Caco-2 (cell line): ENCODE results near the gene CHST12. TPM values are rescaled to one million over a fixed set of nuclear protein-coding genes. Genes with fewer than 3 reads are reported as not detected.
A peak's percentile ranks its signal among the peaks of the same experiment; 100 is the strongest.

Experiments used
- Bru-seq: library from RNA; stranded (reverse); fragments of 400-500 nt; gene quantifications from one replicate; lab custom pipeline; 2021; lab: Mats Ljungman, UMichigan
- BruChase-seq, 2 experiments: library from RNA; stranded (reverse); fragments of 400-500 nt; gene quantifications; one replicate each; lab custom pipeline; 2021; lab: Mats Ljungman, UMichigan
- BruUV-seq: library from RNA; stranded (reverse); fragments of 400-500 nt; replicated peaks from 2 replicates; lab custom pipeline; 2021; lab: Mats Ljungman, UMichigan
- CTCF ChIA-PET: fragments of 300-600 bp; sonication (Branson Sonifier 250); formaldehyde crosslinking; loops from one replicate; lab custom pipeline; 2022; ENCODE audit warnings: antibody characterized with exemption; lab: Charles Lee
- POLR2A ChIA-PET: fragments of 300-600 bp; sonication (Branson Sonifier 250); formaldehyde crosslinking; loops from one replicate; lab custom pipeline; 2022; ENCODE audit warnings: antibody characterized with exemption; lab: Charles Lee
- DNase-seq, 2 experiments: peaks; one replicate each; pipeline versions ENCODE4 v3.0.0 to v3.0.0-alpha.2; 2020 to 2022
- H3K27me3 ChIP-seq: replicated peaks from 2 replicates; pipeline ENCODE4 v1.6.0; 2011; ENCODE audit warnings: low read length; ENCODE audit not compliant: control insufficient read depth, insufficient read depth
- H3K36me3 ChIP-seq: 2 replicates; pipeline ENCODE4 v1.5.1; 2011; ENCODE audit warnings: low read length; ENCODE audit not compliant: control insufficient read depth, insufficient read depth
- H3K4me1 ChIP-seq: fragments of 250-450 bp; sonication (Bioruptor Pico); 2 replicates; pipeline ENCODE4 v1.5.1; 2020; ENCODE audit warnings: mild to moderate bottlenecking
- H3K4me3 ChIP-seq: 2 replicates; pipeline ENCODE4 v1.5.1; 2011; ENCODE audit warnings: low read depth, mild to moderate bottlenecking, control low read depth, low read length
- H3K9me3 ChIP-seq: fragments of 250-450 bp; sonication (Bioruptor Pico); 2 replicates; pipeline ENCODE4 v1.5.1; 2020; ENCODE audit warnings: mild to moderate bottlenecking, moderate library complexity
- H3K27ac Mint-ChIP-seq: one replicate; pipeline ENCODE4 v1.8.0; 2022; ENCODE audit warnings: mixed read lengths; ENCODE audit not compliant: unreplicated experiment
- H3K27me3 Mint-ChIP-seq: one replicate; pipeline ENCODE4 v1.8.0; 2022; ENCODE audit warnings: mixed read lengths; ENCODE audit not compliant: insufficient read depth, unreplicated experiment
- H3K36me3 Mint-ChIP-seq: one replicate; pipeline ENCODE4 v1.8.0; 2022; ENCODE audit warnings: mild to moderate bottlenecking, mixed read lengths; ENCODE audit not compliant: insufficient read depth, unreplicated experiment
- H3K4me1 Mint-ChIP-seq: one replicate; pipeline ENCODE4 v1.8.0; 2022; ENCODE audit warnings: low read depth, mixed read lengths; ENCODE audit not compliant: unreplicated experiment
- H3K4me3 Mint-ChIP-seq: one replicate; pipeline ENCODE4 v1.8.0; 2022; ENCODE audit warnings: mild to moderate bottlenecking, moderate library complexity, mixed read lengths; ENCODE audit not compliant: unreplicated experiment
- H3K9me3 Mint-ChIP-seq: one replicate; pipeline ENCODE4 v1.8.0; 2022; ENCODE audit warnings: mixed read lengths; ENCODE audit not compliant: unreplicated experiment
- CTCF ChIP-seq, 2 experiments: fragments of 200-600 bp in 1 of 2; IDR thresholded peaks; 1 replicate in 1 of 2; 2 replicates in 1 of 2; pipeline versions ENCODE4 v1.5.1 to v1.8.0; 2011 to 2022; ENCODE audit warnings: antibody characterized with exemption in 1 of 2, control low read depth in 1 of 2, inconsistent platforms in 1 of 2, low read depth in 1 of 2, low read length in 1 of 2, mild to moderate bottlenecking in 1 of 2, moderate library complexity in 1 of 2; ENCODE audit not compliant: insufficient read depth in 1 of 2, severe bottlenecking in 1 of 2, unreplicated experiment in 1 of 2
- intact Hi-C: fragments of 100-400 bp; cut with micrococcal nuclease; formaldehyde crosslinking; loops from one replicate; pipeline ENCODE4 v1.10.0; 2022; ENCODE audit not compliant: unreplicated experiment
- long read RNA-seq: library from polyadenylated mRNA; stranded (forward); transcript quantifications from one replicate; pipeline ENCODE4 v2.0.0, GENCODE V29; 2022
- total RNA-seq: library from RNA; stranded (reverse); gene quantifications from 2 replicates; pipeline ENCODE4 v1.2.3, GENCODE V29; 2022

CHST12 gene
- total RNA-seq = 26.0 and 28.0 TPM in 2 replicates
- percentile 64 among the genes with signal in this experiment for Bru-seq, nascent RNA
- BruChase-seq, experiment 1, labeled RNA remaining after a 2-hour chase = percentile 67 among the genes with signal in this experiment
- percentile 71 among the genes with signal in this experiment for BruChase-seq, experiment 2, labeled RNA remaining after a 6-hour chase
- long read RNA-seq, full-length matches to known transcripts = 46 of 62 reads
- long read RNA-seq, partial matches to known transcripts = 0 of 62 reads
- long read RNA-seq, other reads (novel, unspliced or antisense) = 16 of 62 reads

DNA sequence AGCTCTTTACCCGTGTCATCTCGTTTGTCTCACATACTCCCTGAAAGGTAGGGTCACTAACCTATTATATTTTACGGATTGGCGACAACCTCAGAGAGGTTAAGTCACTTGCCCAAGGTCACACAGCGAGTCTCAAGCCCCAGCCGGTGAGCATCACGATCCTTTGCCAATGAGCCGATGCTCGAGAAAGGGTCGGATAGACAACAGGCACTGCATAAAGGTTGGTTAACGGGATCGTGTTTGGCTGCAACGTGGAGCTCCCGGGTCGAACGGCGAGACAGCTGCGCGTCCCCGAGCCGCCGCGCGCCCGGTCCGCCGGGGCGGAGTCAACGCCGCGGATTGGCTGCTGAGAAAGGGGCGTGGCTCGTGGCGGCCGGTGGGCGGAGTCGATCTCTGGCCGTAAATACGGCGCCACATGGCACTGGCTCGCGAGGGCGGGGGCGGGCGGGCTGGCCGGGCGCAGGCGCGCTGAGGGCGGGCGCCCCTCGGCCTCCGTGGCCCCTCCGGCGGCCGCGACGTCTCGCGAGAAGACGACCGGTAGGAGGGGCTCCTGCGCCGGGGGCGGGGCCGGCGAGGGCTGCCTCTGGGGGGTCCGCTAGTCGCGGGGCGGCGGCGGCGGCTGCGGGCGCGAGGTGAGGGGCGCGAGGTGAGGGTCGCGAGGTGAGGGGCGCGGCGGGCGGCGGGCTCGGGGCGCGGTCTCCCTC is at the start of gene CHST12:
CHST12 (plus strand) TSS at position 598 of the 704 bp plus-strand sequence. CDS start 29,029 bp downstream, outside the sequence.
- peaks cover 18% of the 10 kb centered on the region for H3K4me1 Mint-ChIP-seq
- no TSS peak for BruUV-seq
- POLR2A ChIA-PET = interaction anchor here (0.5 to 1.0 kb wide), 5 partner anchors 9 to 171 kb away, joined by 3 to 6 read pairs (median 3); partner anchors contain the start of genes EIF3B and MAD1L1

GRCh38 chr7:2353936-2354185 is 49.5 kb upstream of the CHST12 start:
- H3K36me3 Mint-ChIP-seq = peaks cover 56% of the 10 kb centered on the region
- TF ChIP-seq CTCF (IDR thresholded peaks at IDR 0.05; ENCODE audit: insufficient read depth in 1 of 2, low read depth in 1 of 2, low read length in 1 of 2, severe bottlenecking in 1 of 2, unreplicated experiment in 1 of 2) = no peak
- H3K4me3 Mint-ChIP-seq = peak overlapping the region; percentile 94
- H3K4me1 Mint-ChIP-seq = peaks cover 8% of the 10 kb centered on the region
- intact Hi-C loops = loop anchor here (5.0 kb wide), 1 partner anchor 42 kb away; the partner anchor contains the start of gene SNX8
- Histone ChIP-seq H3K27me3 (no peaks in the 10 kb centered on the region), H3K4me3 (peak overlapping the region; percentile 99), H3K36me3 (no peaks in the 10 kb centered on the region), H3K4me1 (no peaks in the 10 kb centered on the region), H3K9me3 (no peaks in the 10 kb centered on the region)
- H3K27ac Mint-ChIP-seq = peak overlapping the region; percentile 100
- no TSS peak for BruUV-seq
- ChIA-PET POLR2A (interaction anchor here (0.5 to 1.7 kb wide), 6 partner anchors 44 to 452 kb away, joined by 3 to 8 read pairs (median 6); partner anchors contain the start of genes CHST12, MRM2 and NUDT1), CTCF (interaction anchor here (0.6 to 1.0 kb wide), 2 partner anchors 73 to 115 kb away, joined by 3 read pairs; no protein-coding TSS in a partner anchor)
- H3K9me3 Mint-ChIP-seq = no peaks in the 10 kb centered on the region
- H3K27me3 Mint-ChIP-seq = no peaks in the 10 kb centered on the region
- peak; percentile 90 to 91 for DNase-seq

More for the DNA sequence above, at the start of gene CHST12:
- H3K9me3 Mint-ChIP-seq = no peaks in the 10 kb centered on the region
- peaks cover 17% of the 10 kb centered on the region for H3K36me3 Mint-ChIP-seq
- H3K27me3 Mint-ChIP-seq = no peaks in the 10 kb centered on the region
- intact Hi-C loops = loop anchor here (2.0 to 10.0 kb wide), 2 partner anchors 38 to 152 kb away; partner anchors contain the start of genes BRAT1 and IQCE
- CTCF ChIA-PET = interaction anchor here (0.6 to 1.9 kb wide), 5 partner anchors 37 to 68 kb away, joined by 3 to 5 read pairs (median 3); no protein-coding TSS in a partner anchor
- no peak within 1 kb of the TSS for H3K27ac Mint-ChIP-seq
- TF ChIP-seq CTCF (IDR thresholded peaks at IDR 0.05; ENCODE audit: insufficient read depth in 1 of 2, low read depth in 1 of 2, low read length in 1 of 2, severe bottlenecking in 1 of 2, unreplicated experiment in 1 of 2) = no peak
- H3K9me3 ChIP-seq = no peaks in the 10 kb centered on the region
- H3K4me3 Mint-ChIP-seq = peak within 1 kb of the TSS; percentile 76
- no peaks in the 10 kb centered on the region for H3K36me3 ChIP-seq
- peak; percentile 95 to 97 for DNase-seq
- H3K27me3 ChIP-seq = no peaks in the 10 kb centered on the region
- peak within 1 kb of the TSS; percentile 79 for H3K4me3 ChIP-seq
- peaks cover 6% of the 10 kb centered on the region; the same call in 1 of the 2 replicates for H3K4me1 ChIP-seq
